HEK293 (cell line): ENCODE results near the gene OPCML.

Experiments used
- CTCF ChIP-seq: fragments of 450-650 bp; formaldehyde crosslinking; IDR thresholded peaks from 2 replicates; pipeline ENCODE4 v1.5.1; 2016; ENCODE audit warnings: missing biosample characterization, missing genetic modification characterization
- ZNF529 ChIP-seq: fragments of 450-650 bp; formaldehyde crosslinking; IDR thresholded peaks from 2 replicates; pipeline ENCODE4 v1.5.1; 2017; ENCODE audit warnings: missing genetic modification characterization, missing biosample characterization; ENCODE audit not compliant: insufficient replicate concordance
- ZNF677 ChIP-seq: fragments of 450-650 bp; IDR thresholded peaks from 2 replicates; pipeline ENCODE4 v1.5.0; 2018; ENCODE audit warnings: missing biosample characterization, mild to moderate bottlenecking, missing genetic modification characterization, moderate library complexity

- no peak for TF ChIP-seq ZNF529
- no peak for TF ChIP-seq ZNF677 (tag by site-specific recombination)
- no peak for TF ChIP-seq CTCF (tag by site-specific recombination)
Measured at GRCh38 chr11:133156986-133157745, 375.1 kb downstream of the OPCML start.
